ENCODE results near the gene GRIK2. TPM values are rescaled to one million over a fixed set of nuclear protein-coding genes. Genes with fewer than 3 reads are reported as not detected.

Gene GRIK2
- total RNA-seq, 2 donors from 2014 or later, result 0.92 to 2.0 TPM

- no peaks in the 10 kb centered on the region for H3K36me3 ChIP-seq
- TF ChIP-seq, protein P1, sequence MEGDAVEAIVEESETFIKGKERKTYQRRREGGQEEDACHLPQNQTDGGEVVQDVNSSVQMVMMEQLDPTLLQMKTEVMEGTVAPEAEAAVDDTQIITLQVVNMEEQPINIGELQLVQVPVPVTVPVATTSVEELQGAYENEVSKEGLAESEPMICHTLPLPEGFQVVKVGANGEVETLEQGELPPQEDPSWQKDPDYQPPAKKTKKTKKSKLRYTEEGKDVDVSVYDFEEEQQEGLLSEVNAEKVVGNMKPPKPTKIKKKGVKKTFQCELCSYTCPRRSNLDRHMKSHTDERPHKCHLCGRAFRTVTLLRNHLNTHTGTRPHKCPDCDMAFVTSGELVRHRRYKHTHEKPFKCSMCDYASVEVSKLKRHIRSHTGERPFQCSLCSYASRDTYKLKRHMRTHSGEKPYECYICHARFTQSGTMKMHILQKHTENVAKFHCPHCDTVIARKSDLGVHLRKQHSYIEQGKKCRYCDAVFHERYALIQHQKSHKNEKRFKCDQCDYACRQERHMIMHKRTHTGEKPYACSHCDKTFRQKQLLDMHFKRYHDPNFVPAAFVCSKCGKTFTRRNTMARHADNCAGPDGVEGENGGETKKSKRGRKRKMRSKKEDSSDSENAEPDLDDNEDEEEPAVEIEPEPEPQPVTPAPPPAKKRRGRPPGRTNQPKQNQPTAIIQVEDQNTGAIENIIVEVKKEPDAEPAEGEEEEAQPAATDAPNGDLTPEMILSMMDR (IDR thresholded peaks at IDR 0.05), result no peak
- no peaks in the 10 kb centered on the region for H3K4me1 ChIP-seq (ENCODE audit: control insufficient read depth in 1 of 2, low read depth in 2 of 2)
- no peaks in the 10 kb centered on the region for H3K9me3 ChIP-seq
- ATAC-seq (ENCODE audit: insufficient number of reproducible peaks, low FRiP score, low read depth) (no peak), DNase-seq (ENCODE audit: low spot score) (no peak)
- H3K4me3 ChIP-seq, result no peak overlapping the region
- no peaks in the 10 kb centered on the region for H3K27me3 ChIP-seq (replicated peaks; ENCODE audit: insufficient read depth)
- H3K27ac ChIP-seq, result no peak overlapping the region
Measured at GRCh38 chr6:101921829-101922450, 528.4 kb downstream of the GRIK2 start.

- Histone ChIP-seq H3K36me3 (no peaks in the 10 kb centered on the region), H3K4me3 (no peak overlapping the region), H3K4me1 (ENCODE audit: control insufficient read depth in 1 of 2, low read depth in 2 of 2) (no peaks in the 10 kb centered on the region), H3K27me3 (replicated peaks; ENCODE audit: insufficient read depth) (no peaks in the 10 kb centered on the region), H3K9me3 (no peaks in the 10 kb centered on the region), H3K27ac (no peak overlapping the region)
- DNase-seq (ENCODE audit: low spot score) (no peak), ATAC-seq (ENCODE audit: insufficient number of reproducible peaks, low FRiP score, low read depth) (no peak)
- TF ChIP-seq, protein P1 (IDR thresholded peaks at IDR 0.05), result no peak
Measured at GRCh38 chr6:101926149-101926925, 532.8 kb downstream of the GRIK2 start.

DNA sequence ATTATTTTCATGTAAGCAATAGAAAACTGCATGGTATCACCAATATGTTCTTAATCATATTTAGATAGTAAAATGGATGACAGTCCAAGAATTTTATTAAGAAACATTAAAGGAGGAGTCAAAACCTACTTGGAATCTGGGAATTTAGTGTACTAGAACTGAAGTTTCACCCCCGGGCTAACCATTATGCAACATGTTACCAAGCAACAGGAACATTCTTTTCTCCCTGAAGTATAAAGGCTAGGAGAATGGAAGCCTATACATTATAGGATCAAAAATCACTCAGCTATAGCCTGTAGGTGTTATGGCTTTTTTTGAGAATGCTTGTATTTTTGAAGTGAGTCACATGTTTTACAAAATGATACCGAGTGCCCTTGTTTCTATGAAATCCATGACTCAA, 538.3 kb downstream of the GRIK2 start:
- Histone ChIP-seq H3K27me3 (replicated peaks; ENCODE audit: insufficient read depth) (no peaks in the 10 kb centered on the region), H3K9me3 (no peaks in the 10 kb centered on the region), H3K4me1 (ENCODE audit: control insufficient read depth in 1 of 2, low read depth in 2 of 2) (no peaks in the 10 kb centered on the region), H3K4me3 (no peak overlapping the region), H3K27ac (no peak overlapping the region), H3K36me3 (no peaks in the 10 kb centered on the region)
- no peak for ATAC-seq (ENCODE audit: insufficient number of reproducible peaks, low FRiP score, low read depth)
- no peak for DNase-seq (ENCODE audit: low spot score)
- TF ChIP-seq, protein P1 (IDR thresholded peaks at IDR 0.05), result no peak

- Histone ChIP-seq H3K4me1 (ENCODE audit: control insufficient read depth in 1 of 2, low read depth in 2 of 2) (no peaks in the 10 kb centered on the region), H3K9me3 (no peaks in the 10 kb centered on the region), H3K27ac (no peak overlapping the region), H3K27me3 (replicated peaks; ENCODE audit: insufficient read depth) (no peaks in the 10 kb centered on the region), H3K36me3 (no peaks in the 10 kb centered on the region), H3K4me3 (no peak overlapping the region)
- DNase-seq (ENCODE audit: low spot score) (no peak), ATAC-seq (ENCODE audit: insufficient number of reproducible peaks, low FRiP score, low read depth) (no peak)
- TF ChIP-seq, protein P1 (IDR thresholded peaks at IDR 0.05), result no peak
Measured at GRCh38 chr6:101932704-101933103, 539.2 kb downstream of the GRIK2 start.

GRCh38 chr6:101935732-101936131, 542.2 kb downstream of the GRIK2 start:
- no peak for ATAC-seq (ENCODE audit: insufficient number of reproducible peaks, low FRiP score, low read depth)

More at GRCh38 chr6:101935732-101936131, 542.2 kb downstream of the GRIK2 start:
- Histone ChIP-seq H3K36me3 (no peaks in the 10 kb centered on the region), H3K4me3 (no peak overlapping the region), H3K27me3 (replicated peaks; ENCODE audit: insufficient read depth) (no peaks in the 10 kb centered on the region), H3K9me3 (no peaks in the 10 kb centered on the region), H3K4me1 (ENCODE audit: control insufficient read depth in 1 of 2, low read depth in 2 of 2) (no peaks in the 10 kb centered on the region), H3K27ac (no peak overlapping the region)
- no peak for DNase-seq (ENCODE audit: low spot score)
- TF ChIP-seq, protein P1 (IDR thresholded peaks at IDR 0.05), result no peak
